GM10266 (cell line): ENCODE data around the gene TFAP2B.

Experiments
- DNase-seq: peaks from one replicate; pipeline ENCODE4 v3.0.0; 2012; ENCODE audit errors: extremely low spot score
- CTCF ChIP-seq: IDR thresholded peaks from 2 replicates; pipeline ENCODE4 v1.5.1; 2012; ENCODE audit warnings: mild to moderate bottlenecking, low read depth; ENCODE audit not compliant: control insufficient read depth, insufficient read depth; ENCODE audit errors: missing control alignments

Gene TFAP2B

GRCh38 chr6:50818673-50819072 lies at the start of gene TFAP2B:
TFAP2B (plus strand) TSS chr6:50818871; CDS start chr6:50818892, 21 bp downstream.
- DNase-seq: no peak
- TF ChIP-seq CTCF: no peak

GRCh38 chr6:50778696-50779095 lies 40.0 kb upstream of the TFAP2B start:
- DNase-seq: no peak
- TF ChIP-seq CTCF: no peak

- no peak for TF ChIP-seq CTCF
- no peak for DNase-seq
Measured at GRCh38 chr6:50780382-50780781, 38.3 kb upstream of the TFAP2B start.

- no peak for TF ChIP-seq CTCF
- DNase-seq: no peak
Measured at GRCh38 chr6:50785921-50786320, 32.8 kb upstream of the TFAP2B start.

GRCh38 chr6:50791900-50792508 lies 26.7 kb upstream of the TFAP2B start:
- peak; percentile 41 for DNase-seq
- peak; percentile 77 for TF ChIP-seq CTCF

GRCh38 chr6:50792771-50793170 lies 25.9 kb upstream of the TFAP2B start:
- no peak for TF ChIP-seq CTCF
- no peak for DNase-seq

GRCh38 chr6:50795574-50795973 lies 23.1 kb upstream of the TFAP2B start:
- no peak for TF ChIP-seq CTCF
- DNase-seq: no peak
